Panc1 (cell line): ENCODE measurements around the gene MELK. TPM values are rescaled to one million over a fixed set of nuclear protein-coding genes. Genes with fewer than 3 reads are reported as not detected.
"Not testable (repeated sequence)": the region's sequence is repeated elsewhere in the genome, so short reads cannot be mapped to it uniquely, and the experiment has no call there.

ENCODE experiments used
- ATAC-seq: fragments of 200-7000 bp; cut with Tn5 transposase; 2 replicates; pipeline ENCODE4 v1.9.1; 2020; ENCODE audit warnings: mild to moderate bottlenecking, moderate library complexity
- BruUV-seq: library from RNA; stranded (reverse); fragments of 400-500 nt; replicated peaks from 2 replicates; lab custom pipeline; 2021; lab: Mats Ljungman, UMichigan
- CTCF ChIA-PET: fragments of 300-600 bp; sonication (Branson Sonifier 250); formaldehyde crosslinking; loops from one replicate; lab custom pipeline; 2022; ENCODE audit warnings: antibody characterized with exemption; lab: Charles Lee
- POLR2A ChIA-PET: fragments of 300-600 bp; sonication (Branson Sonifier 250); formaldehyde crosslinking; loops from one replicate; lab custom pipeline; 2022; ENCODE audit warnings: antibody characterized with exemption; lab: Charles Lee
- DNase-seq: peaks from one replicate; pipeline ENCODE4 v3.0.0-alpha.2; 2010; ENCODE audit warnings: low read depth, low spot score
- H3K27ac ChIP-seq: 2 replicates; pipeline ENCODE4 v1.5.1; 2011; ENCODE audit warnings: mild to moderate bottlenecking, low read length, inconsistent platforms
- H3K27me3 ChIP-seq: fragments of 200-500 bp; sonication (Bioruptor generic); 2 replicates; pipeline ENCODE4 v1.6.0; 2014; ENCODE audit warnings: low read length, inconsistent platforms; ENCODE audit not compliant: control insufficient read depth, insufficient read depth
- H3K36me3 ChIP-seq: fragments of 200-500 bp; sonication (Bioruptor generic); 2 replicates; pipeline ENCODE4 v1.5.1; 2014; ENCODE audit warnings: inconsistent platforms, mild to moderate bottlenecking, low read length, moderate library complexity; ENCODE audit not compliant: control insufficient read depth, insufficient read depth
- H3K4me1 ChIP-seq: 2 replicates; pipeline ENCODE4 v1.5.1; 2011; ENCODE audit warnings: inconsistent platforms, mild to moderate bottlenecking, low read length, moderate library complexity; ENCODE audit not compliant: control insufficient read depth, insufficient read depth
- H3K4me3 ChIP-seq, 2 experiments: 2 replicates each; pipeline ENCODE4 v1.5.1; 2011 to 2012; ENCODE audit warnings: low read depth in 2 of 2, low read length in 2 of 2, mild to moderate bottlenecking in 2 of 2, inconsistent platforms in 1 of 2, moderate library complexity in 1 of 2
- H3K9me3 ChIP-seq: fragments of 200-500 bp; sonication (Bioruptor generic); 2 replicates; pipeline ENCODE4 v1.5.1; 2014; ENCODE audit warnings: low read depth, mild to moderate bottlenecking, inconsistent platforms, low read length, moderate library complexity; ENCODE audit not compliant: control insufficient read depth, insufficient read depth
- POLR2AphosphoS5 ChIP-seq: IDR thresholded peaks from 2 replicates; pipeline ENCODE4 v1.6.1; 2012; ENCODE audit warnings: mild to moderate bottlenecking, low read depth, low read length, moderate library complexity
- SIN3A ChIP-seq: IDR thresholded peaks from 2 replicates; pipeline ENCODE4 v1.6.1; 2012; ENCODE audit warnings: low read depth, mild to moderate bottlenecking, low read length, moderate library complexity, borderline replicate concordance; ENCODE audit not compliant: insufficient read depth
- TCF7L2 ChIP-seq: IDR thresholded peaks from 2 replicates; pipeline ENCODE4 v1.6.1; 2011; ENCODE audit warnings: mild to moderate bottlenecking, low read depth, low read length, inconsistent platforms
- in situ Hi-C: cut with HindIII; loops from 2 replicates; pipeline ENCODE4 v1.10.0; 2016; ENCODE audit warnings: low sequenced_read_pairs, low pct_unique_long_range_greater_than_20kb
- intact Hi-C: fragments of 100-400 bp; cut with micrococcal nuclease; formaldehyde crosslinking; loops from one replicate; pipeline ENCODE4 v1.10.0; 2022; ENCODE audit not compliant: unreplicated experiment
- total RNA-seq: library from RNA; stranded (reverse); gene quantifications from one replicate; pipeline ENCODE4 v1.2.1, GENCODE V29; 2021; ENCODE audit not compliant: unreplicated experiment
- TF ChIP-seq, protein P1 (sequence below), 2 experiments: IDR thresholded peaks; 2 replicates each; pipeline ENCODE4 v1.6.1; 2011 to 2012; ENCODE audit warnings: low read depth in 2 of 2, control low read depth in 1 of 2, low read length in 1 of 2, mild to moderate bottlenecking in 1 of 2, moderate library complexity in 1 of 2; ENCODE audit not compliant: insufficient read depth in 1 of 2
- TF ChIP-seq, protein P2 (sequence below): fragments of 450-650 bp; IDR thresholded peaks from 2 replicates; pipeline ENCODE4 v1.5.1; 2017; ENCODE audit warnings: mild to moderate bottlenecking

MELK gene
- total RNA-seq, 1 experiment from 2014 or later, result 112 TPM

DNA sequence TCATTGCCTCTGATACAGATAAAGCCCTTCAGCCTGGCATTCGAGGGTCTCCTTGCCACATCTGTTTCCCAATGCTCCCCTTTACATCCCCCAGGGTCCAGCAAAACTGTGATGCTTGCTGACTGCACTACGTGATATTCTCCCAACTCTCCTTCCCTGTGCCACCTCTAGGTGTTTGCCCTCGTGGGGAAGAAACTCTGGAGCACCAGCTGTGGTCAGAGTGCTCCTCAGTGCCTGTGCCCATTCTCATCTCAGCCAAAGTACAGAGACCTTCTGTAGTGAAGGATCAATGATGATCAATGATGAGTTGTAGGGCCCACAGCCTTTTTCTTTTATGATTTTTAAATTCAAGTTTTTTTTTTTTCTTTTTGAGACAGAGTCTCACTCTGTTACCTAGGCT lies 40.3 kb upstream of the MELK start:
- no peaks in the 10 kb centered on the region for H3K36me3 ChIP-seq
- no peaks in the 10 kb centered on the region for H3K4me1 ChIP-seq
- H3K27me3 ChIP-seq, result no peaks in the 10 kb centered on the region
- ChIA-PET POLR2A (no interaction called here), CTCF (interaction anchor here (0.6 kb wide), 1 partner anchor 124 kb away, joined by 4 read pairs; no protein-coding TSS in a partner anchor)
- in situ Hi-C loops (no loop called here), intact Hi-C loops (no loop called here)
- ATAC-seq (no peak), DNase-seq (no peak)
- H3K4me3 ChIP-seq, result no peak overlapping the region
- no TSS peak for BruUV-seq
- no peak for TF ChIP-seq POLR2AphosphoS5
- TF ChIP-seq, protein P1, sequence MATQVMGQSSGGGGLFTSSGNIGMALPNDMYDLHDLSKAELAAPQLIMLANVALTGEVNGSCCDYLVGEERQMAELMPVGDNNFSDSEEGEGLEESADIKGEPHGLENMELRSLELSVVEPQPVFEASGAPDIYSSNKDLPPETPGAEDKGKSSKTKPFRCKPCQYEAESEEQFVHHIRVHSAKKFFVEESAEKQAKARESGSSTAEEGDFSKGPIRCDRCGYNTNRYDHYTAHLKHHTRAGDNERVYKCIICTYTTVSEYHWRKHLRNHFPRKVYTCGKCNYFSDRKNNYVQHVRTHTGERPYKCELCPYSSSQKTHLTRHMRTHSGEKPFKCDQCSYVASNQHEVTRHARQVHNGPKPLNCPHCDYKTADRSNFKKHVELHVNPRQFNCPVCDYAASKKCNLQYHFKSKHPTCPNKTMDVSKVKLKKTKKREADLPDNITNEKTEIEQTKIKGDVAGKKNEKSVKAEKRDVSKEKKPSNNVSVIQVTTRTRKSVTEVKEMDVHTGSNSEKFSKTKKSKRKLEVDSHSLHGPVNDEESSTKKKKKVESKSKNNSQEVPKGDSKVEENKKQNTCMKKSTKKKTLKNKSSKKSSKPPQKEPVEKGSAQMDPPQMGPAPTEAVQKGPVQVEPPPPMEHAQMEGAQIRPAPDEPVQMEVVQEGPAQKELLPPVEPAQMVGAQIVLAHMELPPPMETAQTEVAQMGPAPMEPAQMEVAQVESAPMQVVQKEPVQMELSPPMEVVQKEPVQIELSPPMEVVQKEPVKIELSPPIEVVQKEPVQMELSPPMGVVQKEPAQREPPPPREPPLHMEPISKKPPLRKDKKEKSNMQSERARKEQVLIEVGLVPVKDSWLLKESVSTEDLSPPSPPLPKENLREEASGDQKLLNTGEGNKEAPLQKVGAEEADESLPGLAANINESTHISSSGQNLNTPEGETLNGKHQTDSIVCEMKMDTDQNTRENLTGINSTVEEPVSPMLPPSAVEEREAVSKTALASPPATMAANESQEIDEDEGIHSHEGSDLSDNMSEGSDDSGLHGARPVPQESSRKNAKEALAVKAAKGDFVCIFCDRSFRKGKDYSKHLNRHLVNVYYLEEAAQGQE (IDR thresholded peaks at IDR 0.05; ENCODE audit: insufficient read depth in 1 of 2, low read depth in 2 of 2, low read length in 1 of 2), result no peak
- TF ChIP-seq, protein P2, sequence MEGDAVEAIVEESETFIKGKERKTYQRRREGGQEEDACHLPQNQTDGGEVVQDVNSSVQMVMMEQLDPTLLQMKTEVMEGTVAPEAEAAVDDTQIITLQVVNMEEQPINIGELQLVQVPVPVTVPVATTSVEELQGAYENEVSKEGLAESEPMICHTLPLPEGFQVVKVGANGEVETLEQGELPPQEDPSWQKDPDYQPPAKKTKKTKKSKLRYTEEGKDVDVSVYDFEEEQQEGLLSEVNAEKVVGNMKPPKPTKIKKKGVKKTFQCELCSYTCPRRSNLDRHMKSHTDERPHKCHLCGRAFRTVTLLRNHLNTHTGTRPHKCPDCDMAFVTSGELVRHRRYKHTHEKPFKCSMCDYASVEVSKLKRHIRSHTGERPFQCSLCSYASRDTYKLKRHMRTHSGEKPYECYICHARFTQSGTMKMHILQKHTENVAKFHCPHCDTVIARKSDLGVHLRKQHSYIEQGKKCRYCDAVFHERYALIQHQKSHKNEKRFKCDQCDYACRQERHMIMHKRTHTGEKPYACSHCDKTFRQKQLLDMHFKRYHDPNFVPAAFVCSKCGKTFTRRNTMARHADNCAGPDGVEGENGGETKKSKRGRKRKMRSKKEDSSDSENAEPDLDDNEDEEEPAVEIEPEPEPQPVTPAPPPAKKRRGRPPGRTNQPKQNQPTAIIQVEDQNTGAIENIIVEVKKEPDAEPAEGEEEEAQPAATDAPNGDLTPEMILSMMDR, result no peak
- no peak for TF ChIP-seq TCF7L2
- TF ChIP-seq SIN3A, result no peak
- H3K9me3 ChIP-seq, result no peaks in the 10 kb centered on the region
- no peak overlapping the region for H3K27ac ChIP-seq

DNA sequence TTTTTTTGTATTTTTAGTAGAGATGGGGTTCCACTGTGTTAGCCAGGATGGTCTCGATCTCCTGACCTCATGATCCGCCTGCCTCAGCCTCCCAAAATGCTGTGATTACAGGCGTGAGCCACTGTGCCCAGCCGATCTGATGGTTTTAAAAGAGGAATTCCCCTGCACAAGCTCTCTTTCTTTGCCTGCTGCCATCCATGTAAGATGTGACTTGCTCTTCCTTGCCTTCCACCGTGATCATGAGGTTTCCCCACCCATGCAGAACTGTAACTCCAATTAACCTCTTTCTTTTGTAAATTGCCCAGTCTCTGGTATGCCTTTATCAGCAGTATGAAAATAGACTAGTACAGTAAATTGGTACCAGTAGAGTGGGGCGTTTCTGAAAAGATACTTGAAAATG lies 39.0 kb upstream of the MELK start:
- H3K4me1 ChIP-seq, H3K9me3 ChIP-seq, BruUV-seq, H3K4me3 ChIP-seq, POLR2A ChIA-PET, DNase-seq, CTCF ChIA-PET, H3K27me3 ChIP-seq, H3K27ac ChIP-seq, H3K36me3 ChIP-seq, in situ Hi-C loops, ATAC-seq, intact Hi-C loops: not testable (repeated sequence)

DNA sequence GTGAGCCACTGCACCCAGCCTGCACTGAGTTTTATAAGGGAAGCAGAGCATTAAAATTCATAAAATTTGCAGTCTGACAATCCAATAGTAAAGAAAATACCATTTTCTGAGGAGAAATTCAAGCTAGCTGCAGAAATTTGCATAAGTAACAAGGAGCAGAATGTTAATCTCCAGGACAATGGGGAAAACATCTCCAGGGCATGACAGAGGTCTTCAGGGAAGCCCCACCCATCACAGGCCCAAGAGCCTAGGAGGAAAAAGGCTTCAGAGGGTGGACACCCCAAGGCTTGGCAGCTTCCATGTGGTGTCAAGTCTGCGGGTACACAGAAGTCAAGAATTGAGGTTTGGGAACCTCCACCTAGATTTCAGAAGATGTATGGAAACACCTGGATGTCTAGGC lies 37.6 kb upstream of the MELK start:
- Histone ChIP-seq H3K4me1 (no peaks in the 10 kb centered on the region), H3K27ac (no peak overlapping the region), H3K27me3 (no peaks in the 10 kb centered on the region), H3K9me3 (no peaks in the 10 kb centered on the region), H3K36me3 (no peaks in the 10 kb centered on the region), H3K4me3 (no peak overlapping the region)
- TF ChIP-seq, protein P2, result no peak
- TF ChIP-seq POLR2AphosphoS5 (no peak), SIN3A (no peak), TCF7L2 (no peak)
- TF ChIP-seq, protein P1 (IDR thresholded peaks at IDR 0.05; ENCODE audit: insufficient read depth in 1 of 2, low read depth in 2 of 2, low read length in 1 of 2), result no peak
- no peak for ATAC-seq
- DNase-seq, result no peak
- in situ Hi-C loops (no loop called here), intact Hi-C loops (no loop called here)
- no TSS peak for BruUV-seq
- ChIA-PET CTCF (interaction anchor here (0.7 kb wide), 2 partner anchors 49 to 128 kb away, joined by 5 to 12 read pairs; no protein-coding TSS in a partner anchor), POLR2A (interaction anchor here (0.7 kb wide), 1 partner anchor 48 kb away, joined by 13 read pairs; no protein-coding TSS in a partner anchor)
